Measurements from ENCODE around the gene PDZRN4. TPM values are rescaled to one million over a fixed set of nuclear protein-coding genes. Genes with fewer than 3 reads are reported as not detected.

The PDZRN4 gene
- total RNA-seq, 1 donor from 2014 or later, result 1.5 TPM

- H3K36me3 Mint-ChIP-seq (ENCODE audit: unreplicated experiment), result no peaks in the 10 kb centered on the region
- no peaks in the 10 kb centered on the region for H3K27me3 Mint-ChIP-seq (ENCODE audit: unreplicated experiment)
- H3K27ac Mint-ChIP-seq (ENCODE audit: unreplicated experiment), result no peak overlapping the region
- DNase-seq, result no peak
- TF ChIP-seq CTCF (IDR thresholded peaks at IDR 0.05; ENCODE audit: partially characterized antibody, unreplicated experiment), result no peak
- peaks cover 2% of the 10 kb centered on the region for H3K4me1 Mint-ChIP-seq (ENCODE audit: low read depth, unreplicated experiment)
- H3K9me3 Mint-ChIP-seq (ENCODE audit: unreplicated experiment), result no peaks in the 10 kb centered on the region
- H3K4me3 Mint-ChIP-seq (ENCODE audit: unreplicated experiment), result no peak overlapping the region
These were observed 397.7 kb downstream of the PDZRN4 start for GRCh38 chr12:41585784-41586183.

DNA sequence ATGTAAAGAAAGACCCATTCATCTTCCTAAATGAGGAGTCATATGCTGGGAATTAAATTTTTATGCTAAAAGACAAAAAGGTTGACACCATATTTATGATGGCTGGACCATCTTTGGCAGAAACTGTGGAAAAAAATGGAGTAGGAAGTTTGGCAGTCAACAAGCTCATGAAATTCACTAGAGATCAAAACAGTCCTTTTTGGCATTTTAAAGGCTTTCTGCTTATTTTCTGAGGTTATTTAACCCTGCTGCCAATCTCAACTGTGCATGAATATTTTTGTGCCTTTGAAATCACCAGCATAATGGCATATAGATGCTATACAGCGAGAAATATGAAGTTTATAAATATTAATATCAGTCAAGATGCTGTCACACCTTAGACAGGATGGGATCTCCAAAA, 399.5 kb downstream of the PDZRN4 start:
- H3K4me3 Mint-ChIP-seq (ENCODE audit: unreplicated experiment), result no peak overlapping the region
- no peak for TF ChIP-seq CTCF (IDR thresholded peaks at IDR 0.05; ENCODE audit: partially characterized antibody, unreplicated experiment)
- H3K4me1 Mint-ChIP-seq (ENCODE audit: low read depth, unreplicated experiment), result peaks cover 3% of the 10 kb centered on the region

GRCh38 chr12:41589878-41590277, 401.8 kb downstream of the PDZRN4 start:
- Mint-ChIP-seq H3K9me3 (ENCODE audit: unreplicated experiment) (no peaks in the 10 kb centered on the region), H3K36me3 (ENCODE audit: unreplicated experiment) (no peaks in the 10 kb centered on the region), H3K27me3 (ENCODE audit: unreplicated experiment) (no peaks in the 10 kb centered on the region), H3K4me1 (ENCODE audit: low read depth, unreplicated experiment) (peaks cover 3% of the 10 kb centered on the region), H3K27ac (ENCODE audit: unreplicated experiment) (no peak overlapping the region), H3K4me3 (ENCODE audit: unreplicated experiment) (no peak overlapping the region)
- TF ChIP-seq CTCF (IDR thresholded peaks at IDR 0.05; ENCODE audit: partially characterized antibody, unreplicated experiment), result no peak
- no peak for DNase-seq

More for the DNA sequence above, 399.5 kb downstream of the PDZRN4 start:
- Mint-ChIP-seq H3K27me3 (ENCODE audit: unreplicated experiment) (no peaks in the 10 kb centered on the region), H3K27ac (ENCODE audit: unreplicated experiment) (no peak overlapping the region), H3K36me3 (ENCODE audit: unreplicated experiment) (no peaks in the 10 kb centered on the region), H3K9me3 (ENCODE audit: unreplicated experiment) (no peaks in the 10 kb centered on the region)
- DNase-seq, result no peak

GRCh38 chr12:41596190-41596589, 408.1 kb downstream of the PDZRN4 start:
- Mint-ChIP-seq H3K4me3 (ENCODE audit: unreplicated experiment) (no peak overlapping the region), H3K27me3 (ENCODE audit: unreplicated experiment) (peaks cover 2% of the 10 kb centered on the region), H3K36me3 (ENCODE audit: unreplicated experiment) (no peaks in the 10 kb centered on the region), H3K27ac (ENCODE audit: unreplicated experiment) (no peak overlapping the region), H3K9me3 (ENCODE audit: unreplicated experiment) (no peaks in the 10 kb centered on the region), H3K4me1 (ENCODE audit: low read depth, unreplicated experiment) (peaks cover 2% of the 10 kb centered on the region)
- no peak for DNase-seq
- TF ChIP-seq CTCF (IDR thresholded peaks at IDR 0.05; ENCODE audit: partially characterized antibody, unreplicated experiment), result no peak

GRCh38 chr12:41604830-41605229, 416.7 kb downstream of the PDZRN4 start:
- TF ChIP-seq CTCF (IDR thresholded peaks at IDR 0.05; ENCODE audit: partially characterized antibody, unreplicated experiment), result no peak
- Mint-ChIP-seq H3K9me3 (ENCODE audit: unreplicated experiment) (peaks cover 3% of the 10 kb centered on the region), H3K4me1 (ENCODE audit: low read depth, unreplicated experiment) (no peaks in the 10 kb centered on the region), H3K27me3 (ENCODE audit: unreplicated experiment) (no peaks in the 10 kb centered on the region), H3K4me3 (ENCODE audit: unreplicated experiment) (no peak overlapping the region), H3K36me3 (ENCODE audit: unreplicated experiment) (no peaks in the 10 kb centered on the region), H3K27ac (ENCODE audit: unreplicated experiment) (no peak overlapping the region)
- DNase-seq, result no peak
